PFSK-1 (cell line): ENCODE measurements around the gene GLCCI1.

Experiments
- FOXP2 ChIP-seq: optimal IDR thresholded peaks from 2 replicates; pipeline ENCODE3; 2011; ENCODE audit warnings: borderline replicate concordance, control low read depth, inconsistent platforms; ENCODE audit not compliant: insufficient read depth; ENCODE audit errors: extremely low read length, extremely low read depth
- POLR2AphosphoS5 ChIP-seq: IDR thresholded peaks from 2 replicates; pipeline ENCODE4 v1.6.1; 2012; ENCODE audit warnings: low read depth, mild to moderate bottlenecking, control low read depth, low read length, moderate library complexity
- REST ChIP-seq, 2 experiments: IDR thresholded peaks; 2 replicates each; pipeline versions ENCODE4 v1.6.1 to v1.8.0; 2011 to 2012; ENCODE audit warnings: low read depth in 2 of 2, low read length in 2 of 2, control low read depth in 1 of 2, inconsistent platforms in 1 of 2, mild to moderate bottlenecking in 1 of 2, moderate library complexity in 1 of 2; ENCODE audit not compliant: insufficient read depth in 1 of 2
- SIN3A ChIP-seq: IDR thresholded peaks from 2 replicates; pipeline ENCODE4 v1.6.1; 2012; ENCODE audit warnings: mild to moderate bottlenecking, low read length, moderate library complexity, borderline replicate concordance; ENCODE audit not compliant: insufficient read depth
- TAF1 ChIP-seq: IDR thresholded peaks from 2 replicates; pipeline ENCODE4 v1.6.1; 2012; ENCODE audit warnings: low read length, control low read depth, borderline replicate concordance; ENCODE audit not compliant: insufficient read depth

The GLCCI1 gene

GRCh38 chr7:8094164-8095140, 125.9 kb downstream of the GLCCI1 start:
- TF ChIP-seq FOXP2 = no peak
- no peak for TF ChIP-seq TAF1
- TF ChIP-seq POLR2AphosphoS5 = no peak
- TF ChIP-seq SIN3A = no peak
- no peak for TF ChIP-seq REST (IDR thresholded peaks at IDR 0.05; ENCODE audit: insufficient read depth in 1 of 2, low read depth in 2 of 2, low read length in 2 of 2)

DNA sequence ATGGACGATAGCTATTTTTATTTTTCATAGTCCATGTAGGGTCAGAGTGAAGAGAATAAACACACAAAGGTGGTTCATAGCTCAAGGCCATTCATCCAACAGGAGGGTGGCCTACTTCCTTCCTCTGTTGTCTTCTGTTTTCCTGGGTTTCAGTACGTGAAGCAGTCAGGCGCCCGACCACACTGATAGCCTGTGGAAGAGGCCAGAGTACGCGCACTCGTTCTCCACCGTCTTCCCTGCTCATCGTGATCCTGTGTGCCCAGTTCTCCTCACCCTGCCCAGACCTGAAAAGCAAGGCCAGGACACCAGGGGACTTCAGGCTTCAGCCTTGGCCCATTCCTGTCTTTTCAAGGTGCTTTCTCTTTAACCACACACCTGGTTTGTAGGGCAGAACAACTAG, 134.7 kb downstream of the GLCCI1 start:
- TF ChIP-seq POLR2AphosphoS5 (no peak), FOXP2 (no peak), REST (IDR thresholded peaks at IDR 0.05; ENCODE audit: insufficient read depth in 1 of 2, low read depth in 2 of 2, low read length in 2 of 2) (no peak), SIN3A (no peak), TAF1 (no peak)

GRCh38 chr7:8105449-8106095, 137.0 kb downstream of the GLCCI1 start:
- no peak for TF ChIP-seq SIN3A
- TF ChIP-seq FOXP2 = no peak
- TF ChIP-seq TAF1 = no peak
- no peak for TF ChIP-seq POLR2AphosphoS5
- no peak for TF ChIP-seq REST (IDR thresholded peaks at IDR 0.05; ENCODE audit: insufficient read depth in 1 of 2, low read depth in 2 of 2, low read length in 2 of 2)

DNA sequence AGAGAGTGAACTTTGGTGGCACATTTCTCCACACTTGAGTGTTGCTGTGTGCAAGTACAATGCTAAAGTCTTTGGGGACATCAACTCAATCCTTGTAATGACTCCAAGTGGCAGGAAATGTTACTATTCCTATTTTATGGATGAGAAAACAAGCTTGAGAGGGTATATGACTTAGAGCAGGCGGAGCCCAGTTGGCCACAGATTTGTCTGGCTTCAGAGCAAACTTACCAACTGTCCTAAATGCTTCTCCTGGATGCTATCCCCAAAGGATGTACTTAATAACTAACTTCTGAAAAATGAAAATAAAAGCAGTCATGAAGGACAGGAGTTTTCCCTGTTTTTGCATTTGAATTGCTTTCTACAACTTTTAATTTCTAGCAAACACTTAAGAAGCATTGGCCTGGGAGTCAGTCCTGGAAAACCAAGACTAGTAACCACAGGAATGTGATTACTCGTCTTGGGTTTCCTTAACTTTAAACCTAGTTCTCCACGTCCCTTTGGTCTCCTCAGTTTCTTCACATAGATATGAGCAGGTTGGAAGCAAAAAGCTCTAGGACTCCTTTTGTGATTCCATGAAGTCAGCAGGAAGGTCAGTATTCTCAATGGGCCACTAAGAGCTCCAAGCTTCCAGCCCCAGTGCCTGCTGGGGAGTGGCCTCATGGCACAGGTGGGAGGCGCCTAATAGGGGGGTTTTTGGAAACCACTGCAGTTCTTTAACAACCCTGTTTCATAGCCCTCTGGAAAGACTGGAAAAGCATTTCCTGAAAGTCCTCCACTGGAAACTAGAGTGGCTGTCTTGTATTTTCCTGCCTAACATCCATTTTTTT, 140.8 kb downstream of the GLCCI1 start:
- no peak for TF ChIP-seq SIN3A
- no peak for TF ChIP-seq TAF1
- TF ChIP-seq POLR2AphosphoS5 = no peak
- TF ChIP-seq FOXP2 = no peak
- TF ChIP-seq REST (IDR thresholded peaks at IDR 0.05; ENCODE audit: insufficient read depth in 1 of 2, low read depth in 2 of 2, low read length in 2 of 2) = no peak
